ENCODE data around the gene NEURL4. TPM values are rescaled to one million over a fixed set of nuclear protein-coding genes. Genes with fewer than 3 reads are reported as not detected.

The NEURL4 gene
- total RNA-seq, 1 donor from 2014 or later, result 44.8 TPM

- DNase-seq (ENCODE audit: low spot score in 2 of 2), result peak; percentile 57 to 69
- no peak for FAIRE-seq
These were observed 21.2 kb downstream of the NEURL4 start for GRCh38 chr17:7307686-7308624.

GRCh38 chr17:7306911-7307685, 22.0 kb downstream of the NEURL4 start, which contains the start of gene EIF5A:
TSS of gene EIF5A (plus strand) at chr17:7307628. CDS start at chr17:7309636, 2,008 bp downstream.
- FAIRE-seq, result no peak
- DNase-seq (ENCODE audit: low spot score in 2 of 2), result peak; percentile 96 to 97

GRCh38 chr17:7304179-7304578, 25.0 kb downstream of the NEURL4 start:
- no peak for DNase-seq (ENCODE audit: low spot score in 2 of 2)

GRCh38 chr17:7296189-7296861, 32.8 kb downstream of the NEURL4 start:
- no peak for FAIRE-seq
- DNase-seq (ENCODE audit: low spot score in 2 of 2), result peak; percentile 89 to 94

More at GRCh38 chr17:7304179-7304578, 25.0 kb downstream of the NEURL4 start:
- no peak for FAIRE-seq

- FAIRE-seq (no peak), DNase-seq (ENCODE audit: low spot score in 2 of 2) (no peak)
These were observed 33.6 kb downstream of the NEURL4 start for GRCh38 chr17:7295230-7296180.

GRCh38 chr17:7294614-7295153, 34.5 kb downstream of the NEURL4 start, which contains the start of gene YBX2:
TSS of gene YBX2 (minus strand) at chr17:7294639. CDS start at chr17:7294500, 139 bp downstream.
- peak; percentile 77 to 86 for DNase-seq (ENCODE audit: low spot score in 2 of 2)

GRCh38 chr17:7293816-7294613, 35.1 kb downstream of the NEURL4 start:
- DNase-seq (ENCODE audit: low spot score in 2 of 2) (no peak), FAIRE-seq (no peak)

More at GRCh38 chr17:7294614-7295153, 34.5 kb downstream of the NEURL4 start, which contains the start of gene YBX2:
- FAIRE-seq, result no peak

- peak in 1 of 2 donors; percentile 40 for DNase-seq (ENCODE audit: low spot score in 2 of 2)
- no peak for FAIRE-seq
These were observed 36.0 kb downstream of the NEURL4 start for GRCh38 chr17:7293159-7293558.

- peak in 1 of 2 donors; percentile 46 for DNase-seq (ENCODE audit: low spot score in 2 of 2)
- FAIRE-seq, result no peak
These were observed 36.4 kb downstream of the NEURL4 start for GRCh38 chr17:7292729-7293128.

- peak in 1 of 2 donors; percentile 21 for DNase-seq (ENCODE audit: low spot score in 2 of 2)
- no peak for FAIRE-seq
These were observed 36.9 kb downstream of the NEURL4 start for GRCh38 chr17:7292194-7292593.

GRCh38 chr17:7290685-7291084, 38.5 kb downstream of the NEURL4 start:
- DNase-seq (ENCODE audit: low spot score in 2 of 2), result peak in 1 of 2 donors; percentile 17
- FAIRE-seq, result no peak

- FAIRE-seq (no peak), DNase-seq (ENCODE audit: low spot score in 2 of 2) (no peak)
These were observed 39.0 kb downstream of the NEURL4 start for GRCh38 chr17:7290166-7290565.

GRCh38 chr17:7289256-7290032, 39.7 kb downstream of the NEURL4 start:
- peak in 1 of 2 donors; percentile 20 for DNase-seq (ENCODE audit: low spot score in 2 of 2)
- FAIRE-seq, result no peak

GRCh38 chr17:7285679-7286078, 43.5 kb downstream of the NEURL4 start:
- DNase-seq (ENCODE audit: low spot score in 2 of 2) (no peak), FAIRE-seq (no peak)

GRCh38 chr17:7284911-7285310, 44.2 kb downstream of the NEURL4 start:
- no peak for DNase-seq (ENCODE audit: low spot score in 2 of 2)

GRCh38 chr17:7283471-7284216, 45.5 kb downstream of the NEURL4 start:
- no peak for FAIRE-seq

More at GRCh38 chr17:7284911-7285310, 44.2 kb downstream of the NEURL4 start:
- no peak for FAIRE-seq

More at GRCh38 chr17:7283471-7284216, 45.5 kb downstream of the NEURL4 start:
- DNase-seq (ENCODE audit: low spot score in 2 of 2), result no peak

All from frontal cortex (tissue), 4 donors.